ENCODE measurements around the gene LY6G6D. TPM values are rescaled to one million over a fixed set of nuclear protein-coding genes. Genes with fewer than 3 reads are reported as not detected.

The LY6G6D gene
- total RNA-seq, 1 experiment from 2014 or later, result not detected

- Histone ChIP-seq H3K9ac (ENCODE audit: low read length) (no peak overlapping the region), H3K9me3 (ENCODE audit: low read length) (no peaks in the 10 kb centered on the region), H3K4me2 (ENCODE audit: low read depth, low read length, poor library complexity, severe bottlenecking) (no peak overlapping the region), H3K27me3 (ENCODE audit: low read length) (no peaks in the 10 kb centered on the region), H3K79me2 (ENCODE audit: low read length) (no peaks in the 10 kb centered on the region), H2AFZ (ENCODE audit: low read length) (no peak overlapping the region), H4K20me1 (ENCODE audit: insufficient read depth, low read depth, low read length) (no peaks in the 10 kb centered on the region), H3K9me2 (replicated peaks; ENCODE audit: insufficient read depth, low read length) (no peaks in the 10 kb centered on the region), H3K36me3 (ENCODE audit: insufficient read depth, low read length) (no peaks in the 10 kb centered on the region), H3K27ac (ENCODE audit: low read length) (no peak overlapping the region), H3K4me3 (ENCODE audit: low read length) (no peak overlapping the region), H3K4me1 (ENCODE audit: low read length) (peaks cover 8% of the 10 kb centered on the region)
- no peak for DNase-seq
These were observed 5.1 kb downstream of the LY6G6D start for GRCh38 chr6:31720196-31720770.

- Histone ChIP-seq H3K4me1 (ENCODE audit: low read length) (peaks cover 9% of the 10 kb centered on the region), H3K79me2 (ENCODE audit: low read length) (no peaks in the 10 kb centered on the region), H3K27me3 (ENCODE audit: low read length) (no peaks in the 10 kb centered on the region), H3K4me3 (ENCODE audit: low read length) (no peak within 1 kb of the TSS), H3K9ac (ENCODE audit: low read length) (no peak within 1 kb of the TSS), H4K20me1 (ENCODE audit: insufficient read depth, low read depth, low read length) (no peaks in the 10 kb centered on the region), H3K4me2 (ENCODE audit: low read depth, low read length, poor library complexity, severe bottlenecking) (no peak within 1 kb of the TSS), H3K9me2 (replicated peaks; ENCODE audit: insufficient read depth, low read length) (no peaks in the 10 kb centered on the region), H3K9me3 (ENCODE audit: low read length) (no peaks in the 10 kb centered on the region), H2AFZ (ENCODE audit: low read length) (no peak within 1 kb of the TSS), H3K27ac (ENCODE audit: low read length) (no peak within 1 kb of the TSS), H3K36me3 (ENCODE audit: insufficient read depth, low read length) (no peaks in the 10 kb centered on the region)
- no peak for DNase-seq
These were observed 6.3 kb downstream of the LY6G6D start, which contains the start of gene LY6G6C for GRCh38 chr6:31721351-31722020. Gene LY6G6C, minus strand, starts transcription at chr6:31721746. Its CDS starts 67 bp downstream, at chr6:31721679.

- no peaks in the 10 kb centered on the region for H3K9me3 ChIP-seq (ENCODE audit: low read length)
- H4K20me1 ChIP-seq (ENCODE audit: insufficient read depth, low read depth, low read length), result no peaks in the 10 kb centered on the region
- DNase-seq, result no peak
These were observed 7.0 kb downstream of the LY6G6D start for GRCh38 chr6:31722173-31722572.

GRCh38 chr6:31723245-31723979 lies 8.3 kb downstream of the LY6G6D start, which contains the start of gene MPIG6B:
Gene MPIG6B, plus strand, starts transcription at chr6:31723373. Its CDS starts 11 bp downstream, at chr6:31723384.
- no peaks in the 10 kb centered on the region for H3K36me3 ChIP-seq (ENCODE audit: insufficient read depth, low read length)
- H3K27ac ChIP-seq (ENCODE audit: low read length), result no peak within 1 kb of the TSS
- H2AFZ ChIP-seq (ENCODE audit: low read length), result no peak within 1 kb of the TSS
- H3K9me3 ChIP-seq (ENCODE audit: low read length), result no peaks in the 10 kb centered on the region
- H3K4me3 ChIP-seq (ENCODE audit: low read length), result no peak within 1 kb of the TSS
- peaks cover 20% of the 10 kb centered on the region for H3K4me1 ChIP-seq (ENCODE audit: low read length)
- no peaks in the 10 kb centered on the region for H3K9me2 ChIP-seq (replicated peaks; ENCODE audit: insufficient read depth, low read length)
- no peak for DNase-seq
- no peak within 1 kb of the TSS for H3K4me2 ChIP-seq (ENCODE audit: low read depth, low read length, poor library complexity, severe bottlenecking)
- no peaks in the 10 kb centered on the region for H4K20me1 ChIP-seq (ENCODE audit: insufficient read depth, low read depth, low read length)
- no peaks in the 10 kb centered on the region for H3K27me3 ChIP-seq (ENCODE audit: low read length)
- no peaks in the 10 kb centered on the region for H3K79me2 ChIP-seq (ENCODE audit: low read length)
- no peak within 1 kb of the TSS for H3K9ac ChIP-seq (ENCODE audit: low read length)

More at GRCh38 chr6:31722173-31722572, 7.0 kb downstream of the LY6G6D start:
- Histone ChIP-seq H2AFZ (ENCODE audit: low read length) (no peak overlapping the region), H3K27me3 (ENCODE audit: low read length) (no peaks in the 10 kb centered on the region), H3K27ac (ENCODE audit: low read length) (no peak overlapping the region), H3K4me2 (ENCODE audit: low read depth, low read length, poor library complexity, severe bottlenecking) (no peak overlapping the region), H3K36me3 (ENCODE audit: insufficient read depth, low read length) (no peaks in the 10 kb centered on the region), H3K4me1 (ENCODE audit: low read length) (peaks cover 16% of the 10 kb centered on the region), H3K9ac (ENCODE audit: low read length) (no peak overlapping the region), H3K4me3 (ENCODE audit: low read length) (no peak overlapping the region), H3K79me2 (ENCODE audit: low read length) (no peaks in the 10 kb centered on the region), H3K9me2 (replicated peaks; ENCODE audit: insufficient read depth, low read length) (no peaks in the 10 kb centered on the region)

GRCh38 chr6:31723980-31724691 lies 9.0 kb downstream of the LY6G6D start:
- Histone ChIP-seq H3K4me1 (ENCODE audit: low read length) (peaks cover 28% of the 10 kb centered on the region), H3K9me2 (replicated peaks; ENCODE audit: insufficient read depth, low read length) (no peaks in the 10 kb centered on the region), H3K4me2 (ENCODE audit: low read depth, low read length, poor library complexity, severe bottlenecking) (no peak overlapping the region), H3K27ac (ENCODE audit: low read length) (no peak overlapping the region), H3K79me2 (ENCODE audit: low read length) (no peaks in the 10 kb centered on the region), H3K27me3 (ENCODE audit: low read length) (no peaks in the 10 kb centered on the region), H3K4me3 (ENCODE audit: low read length) (no peak overlapping the region), H3K9ac (ENCODE audit: low read length) (no peak overlapping the region), H3K36me3 (ENCODE audit: insufficient read depth, low read length) (no peaks in the 10 kb centered on the region), H4K20me1 (ENCODE audit: insufficient read depth, low read depth, low read length) (no peaks in the 10 kb centered on the region), H2AFZ (ENCODE audit: low read length) (no peak overlapping the region), H3K9me3 (ENCODE audit: low read length) (no peaks in the 10 kb centered on the region)
- no peak for DNase-seq

- Histone ChIP-seq H3K4me2 (ENCODE audit: low read depth, low read length, poor library complexity, severe bottlenecking) (no peak overlapping the region), H3K36me3 (ENCODE audit: insufficient read depth, low read length) (0 out of 2 replicates have a peak, but pooled peaks cover 3% of the 10 kb centered on the region), H3K27ac (ENCODE audit: low read length) (no peak overlapping the region), H3K4me3 (ENCODE audit: low read length) (no peak overlapping the region), H3K4me1 (ENCODE audit: low read length) (peaks cover 37% of the 10 kb centered on the region), H3K9me2 (replicated peaks; ENCODE audit: insufficient read depth, low read length) (no peaks in the 10 kb centered on the region), H3K79me2 (ENCODE audit: low read length) (no peaks in the 10 kb centered on the region), H3K9ac (ENCODE audit: low read length) (no peak overlapping the region), H3K9me3 (ENCODE audit: low read length) (no peaks in the 10 kb centered on the region), H4K20me1 (ENCODE audit: insufficient read depth, low read depth, low read length) (no peaks in the 10 kb centered on the region), H2AFZ (ENCODE audit: low read length) (no peak overlapping the region), H3K27me3 (ENCODE audit: low read length) (no peaks in the 10 kb centered on the region)
- DNase-seq, result no peak
These were observed 10.6 kb downstream of the LY6G6D start for GRCh38 chr6:31725502-31726350.

- Histone ChIP-seq H3K9me3 (ENCODE audit: low read length) (no peaks in the 10 kb centered on the region), H3K27me3 (ENCODE audit: low read length) (no peaks in the 10 kb centered on the region), H3K27ac (ENCODE audit: low read length) (no peak overlapping the region), H4K20me1 (ENCODE audit: insufficient read depth, low read depth, low read length) (no peaks in the 10 kb centered on the region), H3K4me1 (ENCODE audit: low read length) (peaks cover 37% of the 10 kb centered on the region), H2AFZ (ENCODE audit: low read length) (no peak overlapping the region), H3K4me3 (ENCODE audit: low read length) (no peak overlapping the region), H3K9me2 (replicated peaks; ENCODE audit: insufficient read depth, low read length) (no peaks in the 10 kb centered on the region), H3K9ac (ENCODE audit: low read length) (0 out of 2 replicates have a peak overlapping the region, but pooled peaks have one; percentile 9), H3K36me3 (ENCODE audit: insufficient read depth, low read length) (peaks cover 12% of the 10 kb centered on the region), H3K4me2 (ENCODE audit: low read depth, low read length, poor library complexity, severe bottlenecking) (no peak overlapping the region), H3K79me2 (ENCODE audit: low read length) (no peaks in the 10 kb centered on the region)
- no peak for DNase-seq
These were observed 12.0 kb downstream of the LY6G6D start for GRCh38 chr6:31727034-31727716.

Data from Karpas-422 (cell line).